K562 (cell line): ENCODE measurements around the gene UBN2. TPM values are rescaled to one million over a fixed set of nuclear protein-coding genes. Genes with fewer than 3 reads are reported as not detected.
A peak's percentile ranks its signal among the peaks of the same experiment; 100 is the strongest.

Experiments
- ATAC-seq: fragments of 200-7000 bp; cut with Tn5 transposase; 3 replicates; pipeline ENCODE4 v1.9.1; 2020; ENCODE audit warnings: moderate library complexity
- BruUV-seq: library from RNA; stranded (reverse); fragments of 400-500 nt; replicated peaks from 2 replicates; lab custom pipeline; 2021; lab: Mats Ljungman, UMichigan
- CTCF ChIA-PET: fragments of 300-600 bp; formaldehyde crosslinking; extraction: SDS; loops from one replicate; lab custom pipeline; 2021; ENCODE audit warnings: low intra/inter-chr PET ratio; lab: Yijun Ruan, JAX
- POLR2A ChIA-PET: fragments of 300-600, 350-650 bp; sonication (Branson Sonifier 250); formaldehyde crosslinking; extraction: SDS; loops from one replicate; lab custom pipeline; 2021; ENCODE audit warnings: antibody characterized with exemption, inconsistent platforms; lab: Yijun Ruan, JAX
- DNase-seq, 4 experiments: peaks; one replicate each; pipeline versions ENCODE4 v3.0.0 to v3.0.0-alpha.2; 2011 to 2018; ENCODE audit warnings: low spot score in 3 of 4, mixed read lengths in 3 of 4; ENCODE audit errors: extremely low read depth in 1 of 4
- FAIRE-seq: peaks from 2 replicates; lab custom pipeline; 2011; peaks lifted over from hg19 to GRCh38; lab: Jason Lieb, UNC
- H2AFZ ChIP-seq: 2 replicates; pipeline ENCODE4 v1.6.0; 2011; ENCODE audit warnings: low read depth, low read length, control low read depth, inconsistent platforms
- H3K27ac ChIP-seq: fragments of 200-600 bp; 3 replicates; pipeline ENCODE4 v1.8.0; 2011; ENCODE audit warnings: low read depth, mild to moderate bottlenecking, control low read depth, inconsistent platforms, low read length, moderate library complexity, mixed read lengths; ENCODE audit errors: extremely low read depth
- H3K27me3 ChIP-seq, 2 experiments: fragments of 300-600 bp in 1 of 2; 2 replicates in 1 of 2; 3 replicates in 1 of 2; pipeline versions ENCODE4 v1.6.0 to v1.8.0; 2011; ENCODE audit warnings: inconsistent platforms in 2 of 2, low read length in 2 of 2, mild to moderate bottlenecking in 1 of 2, mixed read lengths in 1 of 2, moderate library complexity in 1 of 2; ENCODE audit not compliant: control insufficient read depth in 2 of 2, insufficient read depth in 2 of 2
- H3K36me3 ChIP-seq: fragments of 300-600 bp; 3 replicates; pipeline ENCODE4 v1.8.0; 2011; ENCODE audit warnings: mild to moderate bottlenecking, low read length, inconsistent platforms; ENCODE audit not compliant: control insufficient read depth, insufficient read depth
- H3K4me1 ChIP-seq, 2 experiments: fragments of 200-600 bp in 1 of 2; replicated peaks in 1 of 2; 2 replicates in 1 of 2; 3 replicates in 1 of 2; pipeline versions ENCODE4 v1.5.1 to v1.8.0; 2011; ENCODE audit warnings: inconsistent platforms in 2 of 2, low read length in 2 of 2, mild to moderate bottlenecking in 1 of 2, mixed read lengths in 1 of 2, moderate library complexity in 1 of 2; ENCODE audit not compliant: control insufficient read depth in 2 of 2, insufficient read depth in 2 of 2
- H3K4me2 ChIP-seq: 2 replicates; pipeline ENCODE4 v1.6.1; 2011; ENCODE audit warnings: low read length, control low read depth, inconsistent platforms, mixed read lengths; ENCODE audit not compliant: insufficient read depth
- H3K4me3 ChIP-seq: fragments of 200-600 bp; sonication (generic), shearing (Covaris generic); 2 replicates; pipeline ENCODE4 v1.5.1; 2016; ENCODE audit warnings: control low read depth, inconsistent platforms
- H3K79me2 ChIP-seq: fragments of 200-600 bp; 3 replicates; pipeline ENCODE4 v1.8.0; 2011; ENCODE audit warnings: low read length, inconsistent platforms; ENCODE audit not compliant: control insufficient read depth, insufficient read depth
- H3K9ac ChIP-seq, 2 experiments: 2 replicates each; pipeline versions ENCODE4 v1.6.0 to v1.6.1; 2011; ENCODE audit warnings: low read depth in 2 of 2, low read length in 2 of 2, control low read depth in 1 of 2, inconsistent platforms in 1 of 2, mild to moderate bottlenecking in 1 of 2, mixed read lengths in 1 of 2; ENCODE audit not compliant: insufficient read depth in 1 of 2
- H3K9me1 ChIP-seq: one replicate; pipeline ENCODE4 v1.6.0; 2011; ENCODE audit warnings: inconsistent platforms, mild to moderate bottlenecking, low read length, moderate library complexity; ENCODE audit not compliant: control insufficient read depth, insufficient read depth
- H3K9me3 ChIP-seq: replicated peaks from 2 replicates; pipeline ENCODE4 v1.5.1; 2011; ENCODE audit warnings: low read depth, low read length, inconsistent platforms; ENCODE audit not compliant: control insufficient read depth, insufficient read depth
- H4K20me1 ChIP-seq: replicated peaks from 2 replicates; pipeline ENCODE4 v1.6.1; 2011; ENCODE audit warnings: low read length, inconsistent platforms, mixed read lengths; ENCODE audit not compliant: control insufficient read depth, insufficient read depth
- CBFA2T2 ChIP-seq: fragments of 450-650 bp; conservative IDR thresholded peaks from 2 replicates; pipeline ENCODE4 v1.6.1; 2017; ENCODE audit warnings: mild to moderate bottlenecking
- CEBPG ChIP-seq, 3 experiments: fragments of 200-800 bp in 1 of 3; sonication (Bioruptor generic) in 1 of 3; sonication (generic) in 1 of 3; formaldehyde crosslinking in 1 of 3; IDR thresholded peaks in 2 of 3; conservative IDR thresholded peaks in 1 of 3; 2 replicates each; pipeline versions ENCODE4 v1.6.1 to v1.8.0; 2016 to 2022; ENCODE audit warnings: missing compliant biosample characterization in 2 of 3, missing genetic modification characterization in 2 of 3, mild to moderate bottlenecking in 1 of 3, missing genetic modification reagents in 1 of 3
- ETV6 ChIP-seq, 3 experiments: fragments of 150-350 bp in 1 of 3; sonication (generic) in 1 of 3; formaldehyde crosslinking in 1 of 3; IDR thresholded peaks; 2 replicates each; pipeline versions ENCODE4 v1.6.1 to v1.8.0; 2014 to 2022; ENCODE audit warnings: borderline replicate concordance in 2 of 3, low read depth in 2 of 3, antibody characterized with exemption in 1 of 3, low read length in 1 of 3, mild to moderate bottlenecking in 1 of 3, missing genetic modification reagents in 1 of 3
- HDAC8 ChIP-seq: fragments of 450-650 bp; IDR thresholded peaks from 2 replicates; pipeline ENCODE4 v1.6.1; 2016; ENCODE audit warnings: mild to moderate bottlenecking, missing genetic modification characterization, moderate library complexity, missing compliant biosample characterization
- PRPF4 ChIP-seq: fragments of 200-400 bp; formaldehyde crosslinking; IDR thresholded peaks from one replicate; pipeline ENCODE4 v1.6.1; 2017; ENCODE audit warnings: low read length, low read depth, mild to moderate bottlenecking; ENCODE audit not compliant: insufficient read depth, poor library complexity, severe bottlenecking
- RUNX1 ChIP-seq: sonication (generic); IDR thresholded peaks from 2 replicates; pipeline ENCODE4 v1.6.1; 2016; ENCODE audit warnings: antibody characterized with exemption, low read depth
- ZNF174 ChIP-seq: fragments of 250-450 bp; sonication (Bioruptor Pico); IDR thresholded peaks from 2 replicates; pipeline ENCODE4 v1.4.0; 2020; ENCODE audit warnings: mild to moderate bottlenecking
- WGBS: fragments of 100-300 bp; shearing (Covaris generic); methylation state at CpG from one replicate; pipeline ENCODE4 v1.1.6; 2016; ENCODE audit warnings: low coverage, mixed read lengths; ENCODE audit not compliant: insufficient coverage; ENCODE audit errors: missing lambda C conversion rate; 5-methylcytosine and 5-hydroxymethylcytosine counted together
- in situ Hi-C: fragments of 300-500 bp; cut with MboI; formaldehyde crosslinking; loops from 4 replicates; pipeline ENCODE4 v1.15.0; 2018; ENCODE audit warnings: inconsistent platforms, mixed read lengths
- intact Hi-C: fragments of 100-400 bp; cut with micrococcal nuclease; formaldehyde crosslinking; loops from 2 replicates; pipeline ENCODE4 v1.14.2; 2022
- polyA plus RNA-seq, 8 experiments: library from polyadenylated mRNA; depleted of rRNA in 4 of 8; stranded (reverse) in 5 of 8; unstranded in 3 of 8; fragments of >200 nt; fragmentation: Nextera tagmentation in 2 of 8; fragmentation: Illumina TruSeq in 1 of 8; extraction: Ambion mirVana in 2 of 8; extraction: Trizol in 1 of 8; gene quantifications; 2 replicates each; pipeline versions ENCODE4 v1.2.1 to v1.2.3, GENCODE V29; 2011 to 2014; ENCODE audit warnings: inconsistent platforms in 1 of 8, missing spikeins in 1 of 8
- total RNA-seq, 7 experiments: library from RNA; depleted of rRNA in 6 of 7; stranded (reverse); fragments of >200 nt in 6 of 7; fragmentation: Illumina TruSeq in 2 of 7; extraction: Trizol in 2 of 7; gene quantifications; 2 replicates each; pipeline versions ENCODE4 v1.2.1 to v1.2.3, GENCODE V29; 2011 to 2021; ENCODE audit warnings: low replicate concordance in 1 of 7
- TF ChIP-seq, protein P1 (sequence below): fragments of 250-450 bp; sonication (Bioruptor Pico); IDR thresholded peaks from 2 replicates; pipeline ENCODE4 v1.8.0; 2022; ENCODE audit warnings: moderate library complexity, mild to moderate bottlenecking, inconsistent platforms
- TF ChIP-seq, protein P2 (sequence below), 2 experiments: fragments of 450-650 bp in 1 of 2; sonication (generic) in 1 of 2; formaldehyde crosslinking in 1 of 2; IDR thresholded peaks in 1 of 2; conservative IDR thresholded peaks in 1 of 2; 2 replicates each; pipeline versions ENCODE4 v1.6.1 to v1.8.1; 2016 to 2023; ENCODE audit warnings: mild to moderate bottlenecking in 2 of 2, moderate library complexity in 2 of 2, inconsistent platforms in 1 of 2, missing genetic modification reagents in 1 of 2

Gene UBN2
- total and polyA plus RNA-seq, 9 of the 15 experiments (the other 6 are each of a cell fraction or from before 2014, with no cell fraction given): 1.2 to 19.5 (median 9.9) TPM

DNA sequence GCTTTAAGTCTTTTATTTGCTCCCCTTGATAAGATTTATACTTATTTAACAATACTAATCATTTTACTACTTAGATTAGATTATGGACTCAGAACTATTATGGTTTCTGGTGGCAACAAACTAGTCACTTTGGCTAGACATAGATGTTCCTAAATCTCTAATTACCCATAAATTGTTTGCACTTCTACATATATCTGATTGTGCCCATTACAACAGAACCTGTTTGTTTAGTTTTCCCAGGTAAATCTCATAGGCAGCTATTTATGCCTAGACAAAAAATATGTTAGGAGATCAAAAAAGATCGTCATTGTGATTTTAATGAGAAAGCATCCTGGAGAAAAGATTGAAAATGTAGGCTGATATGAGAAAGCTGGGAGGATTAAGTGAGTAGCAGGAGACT, 14.4 kb downstream of the UBN2 start (continued):
- TF ChIP-seq CBFA2T2: no peak
- no peak for TF ChIP-seq ETV6 (IDR thresholded peaks at IDR 0.05; ENCODE audit: borderline replicate concordance in 1 of 2, low read depth in 2 of 2, low read length in 1 of 2)
- no peak for TF ChIP-seq ETV6 (CRISPR knock-in tag; IDR thresholded peaks at IDR 0.05; ENCODE audit: borderline replicate concordance)
- TF ChIP-seq RUNX1: no peak
- no peak for TF ChIP-seq PRPF4
- TF ChIP-seq, protein P1, sequence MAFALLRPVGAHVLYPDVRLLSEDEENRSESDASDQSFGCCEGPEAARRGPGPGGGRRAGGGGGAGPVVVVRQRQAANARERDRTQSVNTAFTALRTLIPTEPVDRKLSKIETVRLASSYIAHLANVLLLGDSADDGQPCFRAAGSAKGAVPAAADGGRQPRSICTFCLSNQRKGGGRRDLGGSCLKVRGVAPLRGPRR (CRISPR knock-in tag): no peak

DNA sequence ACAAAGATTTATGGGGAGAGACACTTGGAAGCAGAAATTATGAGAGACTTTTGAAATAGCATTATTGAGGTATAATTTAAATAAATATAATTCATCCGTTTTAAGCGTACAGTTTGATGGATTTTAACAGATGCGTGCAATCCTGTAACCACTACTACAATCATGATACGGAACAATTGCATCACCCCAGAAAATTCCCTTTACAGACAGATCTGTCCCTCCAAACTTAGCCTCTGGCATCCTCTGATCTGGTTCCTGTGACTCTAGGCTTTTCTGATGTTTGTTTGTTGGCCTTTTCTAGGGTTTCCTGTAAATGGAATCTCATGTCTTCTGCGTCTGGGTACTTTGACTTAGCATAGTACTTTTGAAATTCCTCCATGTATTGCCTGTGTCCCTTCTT, 15.5 kb downstream of the UBN2 start:
- in situ Hi-C loops (no loop called here), intact Hi-C loops (no loop called here)
- no peak for FAIRE-seq
- H3K27me3 ChIP-seq: no peaks in the 10 kb centered on the region
- no peak for DNase-seq
- TF ChIP-seq ZNF174 (CRISPR knock-in tag): peak; percentile 67; the same call in 1 of the 2 replicates
- TF ChIP-seq CEBPG (CRISPR knock-in tag; IDR thresholded peaks at IDR 0.05): no peak
- TF ChIP-seq CEBPG (tag; conservative IDR thresholded peaks at IDR 0.05 in 1 of 2, IDR thresholded peaks at IDR 0.05 in 1 of 2): peak in 1 of 2 experiments; percentile 25; a peak in 2 of 4 replicates
- no peak for TF ChIP-seq HDAC8 (tag)
- TF ChIP-seq, protein P2, sequence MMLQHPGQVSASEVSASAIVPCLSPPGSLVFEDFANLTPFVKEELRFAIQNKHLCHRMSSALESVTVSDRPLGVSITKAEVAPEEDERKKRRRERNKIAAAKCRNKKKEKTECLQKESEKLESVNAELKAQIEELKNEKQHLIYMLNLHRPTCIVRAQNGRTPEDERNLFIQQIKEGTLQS (IDR thresholded peaks at IDR 0.05): peak; percentile 28; the same call in 1 of the 2 replicates
- TF ChIP-seq, protein P2 (CRISPR knock-in tag; conservative IDR thresholded peaks at IDR 0.05): no peak
- no peak overlapping the region for H3K4me3 ChIP-seq
- H3K9me3 ChIP-seq: no peaks in the 10 kb centered on the region
- WGBS: 93% methylated on average over 5 of the region's 5 CpGs
- peaks cover 76% of the 10 kb centered on the region for H3K36me3 ChIP-seq
- H3K9me1 ChIP-seq: no peaks in the 10 kb centered on the region
- ChIA-PET CTCF (no interaction called here), POLR2A (interaction anchor here (1.4 to 6.2 kb wide), 2 partner anchors 9 to 14 kb away, joined by 6 to 53 read pairs; partner anchors contain the start of gene UBN2)
- H3K4me1 ChIP-seq: peaks cover 0 to 14% of the 10 kb centered on the region in 2 experiments; a peak in 3 of 5 replicates
- H3K27ac ChIP-seq: no peak overlapping the region
- ATAC-seq: no peak
- H4K20me1 ChIP-seq: 0 out of 2 replicates have a peak, but pooled peaks cover 4% of the 10 kb centered on the region
- no peak overlapping the region for H3K9ac ChIP-seq
- H3K79me2 ChIP-seq: no peaks in the 10 kb centered on the region
- no peak overlapping the region for H3K4me2 ChIP-seq
- no peak overlapping the region for H2AFZ ChIP-seq
- BruUV-seq: no TSS peak
